Retinal pigment epithelial cell (primary cell): ENCODE data around the gene SHD.
"Not testable (repeated sequence)": the region's sequence is repeated elsewhere in the genome, so short reads cannot be mapped to it uniquely, and the experiment has no call there.

Experiments used
- DNase-seq: peaks from one replicate; pipeline ENCODE4 v3.0.0-alpha.2; 2010; ENCODE audit warnings: low read depth
- H3K4me3 ChIP-seq: 2 replicates; pipeline ENCODE4 v1.5.1; 2011; ENCODE audit warnings: mild to moderate bottlenecking, low read length, control low read depth, moderate library complexity
- TF ChIP-seq, protein P1 (sequence below): conservative IDR thresholded peaks from 2 replicates; pipeline ENCODE4 v1.5.1; 2011; ENCODE audit warnings: low read depth, low read length, control low read depth, inconsistent platforms

SHD gene

DNA sequence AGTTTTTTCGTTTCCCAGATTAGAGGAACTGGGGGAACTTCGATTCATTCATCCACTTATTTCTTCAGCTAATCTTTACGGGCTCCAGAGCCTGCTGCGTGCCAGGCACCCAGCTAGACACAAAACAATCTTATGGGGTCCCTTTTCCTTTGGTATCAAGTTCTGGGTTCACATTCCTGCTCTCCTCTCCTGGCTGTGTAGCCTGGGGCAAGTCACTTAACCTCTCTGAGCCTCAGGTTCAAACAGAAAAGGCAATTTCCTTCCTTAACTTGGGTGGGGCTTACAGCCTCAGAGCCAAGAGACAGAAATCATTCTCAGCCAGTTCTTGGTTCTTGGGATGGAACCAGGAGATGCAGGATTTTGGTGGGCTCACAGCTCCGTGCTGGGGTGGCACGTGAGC lies 5.9 kb downstream of the SHD start:
- no peak overlapping the region for H3K4me3 ChIP-seq
- TF ChIP-seq, protein P1, sequence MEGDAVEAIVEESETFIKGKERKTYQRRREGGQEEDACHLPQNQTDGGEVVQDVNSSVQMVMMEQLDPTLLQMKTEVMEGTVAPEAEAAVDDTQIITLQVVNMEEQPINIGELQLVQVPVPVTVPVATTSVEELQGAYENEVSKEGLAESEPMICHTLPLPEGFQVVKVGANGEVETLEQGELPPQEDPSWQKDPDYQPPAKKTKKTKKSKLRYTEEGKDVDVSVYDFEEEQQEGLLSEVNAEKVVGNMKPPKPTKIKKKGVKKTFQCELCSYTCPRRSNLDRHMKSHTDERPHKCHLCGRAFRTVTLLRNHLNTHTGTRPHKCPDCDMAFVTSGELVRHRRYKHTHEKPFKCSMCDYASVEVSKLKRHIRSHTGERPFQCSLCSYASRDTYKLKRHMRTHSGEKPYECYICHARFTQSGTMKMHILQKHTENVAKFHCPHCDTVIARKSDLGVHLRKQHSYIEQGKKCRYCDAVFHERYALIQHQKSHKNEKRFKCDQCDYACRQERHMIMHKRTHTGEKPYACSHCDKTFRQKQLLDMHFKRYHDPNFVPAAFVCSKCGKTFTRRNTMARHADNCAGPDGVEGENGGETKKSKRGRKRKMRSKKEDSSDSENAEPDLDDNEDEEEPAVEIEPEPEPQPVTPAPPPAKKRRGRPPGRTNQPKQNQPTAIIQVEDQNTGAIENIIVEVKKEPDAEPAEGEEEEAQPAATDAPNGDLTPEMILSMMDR, result no peak
- DNase-seq, result no peak

DNA sequence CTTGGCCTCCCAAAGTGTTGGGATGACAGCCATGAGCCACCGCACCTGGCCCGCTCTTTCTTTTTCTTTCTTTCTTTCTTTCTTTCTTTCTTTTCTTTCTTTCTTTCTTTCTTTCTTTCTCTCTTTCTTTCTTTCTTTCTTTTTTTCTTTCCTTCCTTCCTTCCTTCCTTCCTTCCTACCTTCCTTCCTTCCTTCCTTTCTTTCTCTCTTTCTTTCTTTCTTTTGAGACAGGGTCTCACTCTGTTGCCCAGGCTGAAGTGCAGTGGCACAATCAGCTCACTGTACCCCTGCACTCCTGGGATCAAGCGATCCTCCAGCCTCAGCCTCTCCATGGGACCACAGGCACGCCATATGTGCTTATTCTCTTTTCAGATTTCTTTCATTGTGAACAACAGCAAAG lies 7.1 kb downstream of the SHD start:
- not testable (repeated sequence) for H3K4me3 ChIP-seq, DNase-seq

DNA sequence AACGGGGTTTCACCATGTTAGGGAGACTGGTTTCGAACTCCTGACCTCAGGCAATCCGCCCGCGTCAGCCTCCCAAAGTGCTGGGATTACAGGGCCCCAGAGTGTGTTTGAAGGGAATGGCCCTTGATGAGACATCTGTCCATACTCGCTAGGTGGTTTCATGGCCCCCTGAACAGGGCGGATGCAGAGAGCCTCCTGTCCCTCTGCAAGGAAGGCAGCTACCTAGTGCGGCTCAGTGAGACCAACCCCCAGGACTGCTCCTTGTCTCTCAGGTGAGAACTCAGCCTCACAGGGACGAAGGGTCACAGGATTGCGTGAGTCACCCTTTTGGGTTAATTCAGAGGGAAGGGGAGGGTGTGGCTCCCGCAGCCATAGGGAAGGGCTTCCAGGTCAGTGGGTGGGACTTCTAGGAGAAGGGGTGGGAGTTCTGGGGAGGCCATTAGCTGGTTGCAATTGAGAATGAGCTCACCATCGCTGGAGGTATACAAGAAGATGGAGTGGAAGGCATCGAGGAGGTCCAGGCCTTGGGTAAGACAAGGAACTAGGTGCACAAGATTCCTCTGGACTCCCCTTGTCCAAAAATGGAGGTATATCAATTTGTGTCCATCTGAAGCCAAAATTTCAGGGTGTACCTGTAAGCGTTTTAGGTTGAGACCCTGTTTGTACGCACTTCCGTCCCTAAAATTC lies 9.2 kb downstream of the SHD start:
- TF ChIP-seq, protein P1, result no peak
- H3K4me3 ChIP-seq, result no peak overlapping the region

DNA sequence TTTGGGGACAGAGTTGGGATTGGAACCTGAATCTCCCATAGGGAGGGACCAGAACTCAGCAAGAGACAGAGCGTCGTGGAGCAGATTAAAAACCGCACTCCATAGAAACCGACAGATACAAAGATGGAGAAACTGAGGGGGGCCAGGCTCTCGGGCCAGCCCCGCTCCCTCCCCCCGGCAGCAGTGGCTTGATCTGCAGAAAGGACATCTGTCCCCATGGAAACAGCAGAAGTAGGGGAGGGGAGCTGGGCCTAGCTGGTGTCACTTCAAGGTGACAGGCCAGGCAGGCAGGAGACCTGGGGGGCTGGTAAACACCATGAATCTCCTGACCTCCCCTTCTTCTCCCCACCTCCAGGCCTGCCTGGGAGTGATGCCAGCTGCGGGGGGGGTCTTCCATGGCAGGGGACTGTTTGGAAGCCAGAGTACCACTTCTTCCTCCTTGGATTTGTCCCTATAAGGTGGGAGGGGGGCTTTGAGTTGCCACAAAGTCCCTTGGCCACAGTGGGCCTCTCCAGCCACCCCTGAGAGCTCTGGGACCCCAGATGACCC lies 12.2 kb downstream of the SHD start:
- DNase-seq, result no peak
- TF ChIP-seq, protein P1, result no peak
- no peak overlapping the region for H3K4me3 ChIP-seq

More for the DNA sequence above, 9.2 kb downstream of the SHD start:
- DNase-seq, result no peak

DNA sequence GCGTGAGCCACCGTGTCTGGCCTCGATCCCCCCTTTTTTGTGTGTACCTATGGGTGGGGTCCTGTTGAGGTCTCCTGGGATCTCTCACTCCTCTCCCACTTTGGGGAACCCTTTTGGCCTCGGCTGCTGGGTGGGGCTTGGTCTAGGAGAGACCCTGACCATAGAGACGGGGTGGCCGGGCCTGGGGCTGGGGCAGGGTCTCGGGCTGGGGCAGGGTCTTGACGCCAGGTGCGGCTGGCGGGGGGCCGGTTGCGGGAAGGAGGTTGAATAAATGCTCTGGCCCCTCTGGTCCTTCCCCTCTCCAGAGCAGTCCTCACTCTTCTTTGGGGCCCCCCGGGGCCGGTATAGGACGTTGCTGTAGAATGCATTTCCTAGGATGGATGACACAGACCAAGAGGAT lies 13.4 kb downstream of the SHD start:
- TF ChIP-seq, protein P1, result no peak
- DNase-seq, result no peak

DNA sequence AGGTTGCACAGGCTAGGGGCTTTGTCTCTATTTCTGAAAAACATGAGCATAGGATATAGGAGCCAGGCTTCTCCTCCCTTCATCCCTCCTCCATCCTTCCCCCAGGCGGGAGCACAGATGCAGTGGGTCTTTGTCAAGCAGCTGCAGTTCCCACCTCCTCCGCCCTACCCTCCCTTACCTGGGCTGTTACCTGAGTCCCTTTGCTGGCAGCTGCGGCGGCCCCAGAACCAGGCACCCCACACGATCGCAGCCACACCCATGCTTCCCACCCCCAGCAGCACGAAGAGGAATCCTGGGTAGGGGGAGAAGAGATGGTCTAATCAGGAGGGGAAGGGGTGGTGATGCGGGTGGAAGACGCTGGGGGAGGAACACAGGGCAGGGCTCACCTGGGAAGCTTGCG lies 15.3 kb downstream of the SHD start:
- DNase-seq, result no peak
- no peak overlapping the region for H3K4me3 ChIP-seq
- TF ChIP-seq, protein P1, result no peak

More for the DNA sequence above, 13.4 kb downstream of the SHD start:
- no peak overlapping the region for H3K4me3 ChIP-seq

DNA sequence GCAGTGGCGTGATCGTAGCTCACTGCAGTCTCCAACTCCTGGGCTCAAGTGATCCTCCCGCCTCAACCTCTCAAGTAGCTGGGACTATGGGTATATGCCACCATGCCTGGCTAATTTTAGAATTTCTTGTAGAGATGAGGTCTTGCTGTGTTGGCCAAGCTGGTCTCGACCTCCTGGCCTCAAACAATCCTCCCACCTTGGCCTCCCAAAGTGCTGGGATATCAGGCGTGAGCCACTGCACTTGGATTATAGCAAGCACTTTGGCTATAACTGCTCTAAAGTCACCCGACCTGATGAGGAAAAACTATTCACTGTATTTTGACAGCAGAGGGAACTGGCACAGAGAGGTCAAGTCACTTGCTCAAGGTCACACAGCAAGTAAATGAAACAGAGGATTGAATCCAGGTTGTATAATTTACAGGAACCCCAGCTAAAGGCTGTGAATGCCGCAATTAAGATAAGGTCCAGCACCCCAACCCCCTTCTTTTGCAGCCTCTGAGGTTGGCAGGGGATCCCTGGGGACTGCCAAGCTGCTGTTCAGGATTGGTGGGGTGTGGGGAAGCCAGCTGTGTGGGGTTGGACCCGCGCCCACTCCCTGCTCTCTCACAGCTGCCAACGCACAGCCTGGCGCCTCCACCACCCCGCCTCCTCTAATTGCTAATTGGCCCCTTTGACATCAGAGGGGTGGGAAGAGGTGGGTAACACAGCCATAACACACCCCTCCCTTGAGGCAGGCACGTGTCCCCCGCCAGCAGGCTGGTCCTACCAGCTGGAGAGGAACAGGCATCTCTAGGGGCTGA lies 17.1 kb downstream of the SHD start:
- DNase-seq, result no peak
- H3K4me3 ChIP-seq, result no peak overlapping the region
- TF ChIP-seq, protein P1, result no peak
